GM10248 (cell line): ENCODE data around the gene SERINC5.

Source experiments
- CTCF ChIA-PET: fragments of 300-600 bp; sonication (Branson Sonifier 250); formaldehyde crosslinking; extraction: SDS; loops from one replicate; lab custom pipeline; 2021; ENCODE audit warnings: antibody characterized with exemption; lab: Yijun Ruan, JAX
- POLR2A ChIA-PET: fragments of 350-650 bp; sonication (Branson Sonifier 250); formaldehyde crosslinking; extraction: SDS; loops from one replicate; lab custom pipeline; 2020; ENCODE audit warnings: antibody characterized with exemption; lab: Yijun Ruan, JAX
- DNase-seq: peaks from one replicate; pipeline ENCODE4 v3.0.0; 2012; ENCODE audit errors: extremely low spot score
- CTCF ChIP-seq: IDR thresholded peaks from 2 replicates; pipeline ENCODE4 v1.5.1; 2012; ENCODE audit warnings: mild to moderate bottlenecking, low read depth; ENCODE audit errors: extremely low read depth, missing control alignments, control extremely low read depth

Gene SERINC5

GRCh38 chr5:80151890-80152289 is 104.0 kb downstream of the SERINC5 start:
- ChIA-PET POLR2A (no interaction called here), CTCF (interaction anchor here (0.9 to 1.4 kb wide), 2 partner anchors 12 to 35 kb away, joined by 3 read pairs; no protein-coding TSS in a partner anchor)
- TF ChIP-seq CTCF: no peak
- no peak for DNase-seq

- CTCF ChIA-PET: no interaction called here
Measured at GRCh38 chr5:80150731-80151130, 105.1 kb downstream of the SERINC5 start.

GRCh38 chr5:80149161-80149609 is 106.7 kb downstream of the SERINC5 start:
- no peak for DNase-seq
- CTCF ChIA-PET: interaction anchor here (1.2 kb wide), 1 partner anchor 66 kb away, joined by 3 read pairs; no protein-coding TSS in a partner anchor
- POLR2A ChIA-PET: no interaction called here
- TF ChIP-seq CTCF: no peak

More at GRCh38 chr5:80150731-80151130, 105.1 kb downstream of the SERINC5 start:
- no peak for DNase-seq
- TF ChIP-seq CTCF: no peak
- POLR2A ChIA-PET: no interaction called here

- DNase-seq: no peak
- CTCF ChIA-PET: interaction anchor here (1.0 to 2.2 kb wide), 3 partner anchors 8 to 64 kb away, joined by 3 to 7 read pairs (median 3); no protein-coding TSS in a partner anchor
- POLR2A ChIA-PET: no interaction called here
Measured at GRCh38 chr5:80147119-80147815, 108.6 kb downstream of the SERINC5 start.

GRCh38 chr5:80146046-80146445 is 109.8 kb downstream of the SERINC5 start:
- CTCF ChIA-PET: interaction anchor here (1.0 to 2.2 kb wide), 2 partner anchors 9 to 20 kb away, joined by 3 to 7 read pairs; no protein-coding TSS in a partner anchor
- no peak for DNase-seq
- no peak for TF ChIP-seq CTCF
- POLR2A ChIA-PET: no interaction called here

More at GRCh38 chr5:80147119-80147815, 108.6 kb downstream of the SERINC5 start:
- TF ChIP-seq CTCF: no peak

- DNase-seq: no peak
- POLR2A ChIA-PET: no interaction called here
- CTCF ChIA-PET: interaction anchor here (1.2 to 1.6 kb wide), 2 partner anchors 14 to 16 kb away, joined by 3 read pairs; no protein-coding TSS in a partner anchor
- TF ChIP-seq CTCF: no peak
Measured at GRCh38 chr5:80143491-80143890, 112.4 kb downstream of the SERINC5 start.
